Right lobe of liver (tissue), 6 donors: ENCODE results near the gene SLC9A5. TPM values are rescaled to one million over a fixed set of nuclear protein-coding genes. Genes with fewer than 3 reads are reported as not detected.

ENCODE experiments used
- ATAC-seq, 4 donors: fragments of 200-7000 bp; cut with Tn5 transposase; one replicate each; pipeline ENCODE4 v1.9.1; 2020; ENCODE audit warnings: mild to moderate bottlenecking in 4 of 4, moderate library complexity in 4 of 4
- DNase-seq, 3 donors: peaks; one replicate each; pipeline ENCODE4 v3.0.0-alpha.2; 2020
- H3K27ac ChIP-seq, 3 donors: fragments of 200-600 bp; one replicate each; pipeline ENCODE4 v1.8.0; 2022
- H3K27me3 ChIP-seq, 2 donors: fragments of 200-600 bp; one replicate each; pipeline ENCODE4 v1.8.0; 2022
- H3K36me3 ChIP-seq, 4 donors: fragments of 200-600 bp; sonication (generic) in 1 of 4; one replicate each; pipeline versions ENCODE4 v1.5.1 to v1.8.0; 2017 to 2022; ENCODE audit warnings: control low read depth in 1 of 4
- H3K4me1 ChIP-seq, 4 donors: fragments of 200-600 bp; sonication (generic) in 1 of 4; one replicate each; pipeline versions ENCODE4 v1.5.1 to v1.8.0; 2017 to 2022; ENCODE audit warnings: control low read depth in 1 of 4
- H3K4me3 ChIP-seq, 3 donors: fragments of 200-600 bp; one replicate each; pipeline ENCODE4 v1.8.0; 2022
- H3K9me3 ChIP-seq, 4 donors: fragments of 200-600 bp; sonication (generic) in 1 of 4; one replicate each; pipeline versions ENCODE4 v1.5.1 to v1.8.0; 2017 to 2022; ENCODE audit warnings: control low read depth in 1 of 4
- POLR2A ChIP-seq: fragments of 450-650 bp; IDR thresholded peaks from one replicate; pipeline ENCODE4 v1.6.1; 2017; ENCODE audit warnings: antibody characterized with exemption, mild to moderate bottlenecking
- WGBS: methylation state at CpG from one replicate; pipeline ENCODE4 v1.1.6; 2018; ENCODE audit warnings: low coverage, low lambda C conversion rate; ENCODE audit not compliant: insufficient coverage; ENCODE audit errors: missing lambda C conversion rate; 5-methylcytosine and 5-hydroxymethylcytosine counted together
- intact Hi-C, 2 donors: fragments of 100-400 bp; cut with DNase I; formaldehyde crosslinking; loops; one replicate each; pipeline versions ENCODE4 v1.11.2 to v1.14.1; 2022
- total RNA-seq, 6 experiments: library from RNA; depleted of rRNA in 2 of 6; stranded (reverse); fragments of >200 nt in 2 of 6; fragmentation: NEBNext Ultra II Directional in 3 of 6; extraction: Animal tissue kit (Norgen Biotek cat#: 25700) in 3 of 6; gene quantifications; one replicate each; pipeline versions ENCODE4 v1.1.0 to v1.2.4, GENCODE V29; 2016 to 2023
- TF ChIP-seq, protein P1 (sequence below), 4 donors: fragments of 200-600 bp in 3 of 4; fragments of 450-650 bp in 1 of 4; IDR thresholded peaks; one replicate each; pipeline versions ENCODE4 v1.5.1 to v1.8.0; 2016 to 2022; ENCODE audit warnings: antibody characterized with exemption in 4 of 4, mild to moderate bottlenecking in 2 of 4
- donor health status: DM: no; HTN: yes; CAD: no.
- donor health status: DM: no; HTN: no; CAD: no.
- donor health status: DM: no; HTN: no; CAD: no.
- donor health status: DM: no; HTN: yes; CAD: no.
- donor health status: DM: no; HTN: yes; CAD: no.

SLC9A5 gene
- total RNA-seq, 6 experiments from 2014 or later = 0.06 to 0.53 (median 0.15) TPM

DNA sequence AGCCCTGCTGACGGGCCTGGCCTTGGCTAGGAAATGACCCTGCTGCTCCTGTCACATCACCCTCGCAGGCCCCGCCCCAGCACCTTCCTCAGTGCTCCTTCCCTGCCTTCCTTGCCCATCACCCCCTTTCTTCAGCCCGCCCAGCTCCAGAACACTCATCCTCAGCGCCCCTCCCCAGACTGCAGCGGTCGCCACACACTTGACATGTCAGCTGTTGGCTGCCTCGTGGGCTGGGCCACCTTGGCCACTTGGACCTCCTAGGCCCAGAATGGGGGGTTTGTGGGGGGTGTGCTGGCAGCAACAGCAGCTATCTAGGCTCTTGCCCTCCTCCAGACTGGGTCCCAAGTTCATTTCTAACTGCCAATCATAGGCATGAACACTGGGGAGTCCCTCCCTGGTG is 39.2 kb upstream of the SLC9A5 start:
- 87% methylated on average over 4 of the region's 8 CpGs for WGBS
- intact Hi-C loops = no loop called here
- ATAC-seq = no peak
- H3K4me3 ChIP-seq = no peak overlapping the region
- DNase-seq = no peak
- H3K27me3 ChIP-seq = no peaks in the 10 kb centered on the region
- H3K4me1 ChIP-seq = peaks cover 0 to 28% (median 5%) of the 10 kb centered on the region in 4 donors
- no peak overlapping the region for H3K27ac ChIP-seq
- H3K36me3 ChIP-seq = no peaks in the 10 kb centered on the region
- H3K9me3 ChIP-seq = no peaks in the 10 kb centered on the region
- TF ChIP-seq, protein P1, sequence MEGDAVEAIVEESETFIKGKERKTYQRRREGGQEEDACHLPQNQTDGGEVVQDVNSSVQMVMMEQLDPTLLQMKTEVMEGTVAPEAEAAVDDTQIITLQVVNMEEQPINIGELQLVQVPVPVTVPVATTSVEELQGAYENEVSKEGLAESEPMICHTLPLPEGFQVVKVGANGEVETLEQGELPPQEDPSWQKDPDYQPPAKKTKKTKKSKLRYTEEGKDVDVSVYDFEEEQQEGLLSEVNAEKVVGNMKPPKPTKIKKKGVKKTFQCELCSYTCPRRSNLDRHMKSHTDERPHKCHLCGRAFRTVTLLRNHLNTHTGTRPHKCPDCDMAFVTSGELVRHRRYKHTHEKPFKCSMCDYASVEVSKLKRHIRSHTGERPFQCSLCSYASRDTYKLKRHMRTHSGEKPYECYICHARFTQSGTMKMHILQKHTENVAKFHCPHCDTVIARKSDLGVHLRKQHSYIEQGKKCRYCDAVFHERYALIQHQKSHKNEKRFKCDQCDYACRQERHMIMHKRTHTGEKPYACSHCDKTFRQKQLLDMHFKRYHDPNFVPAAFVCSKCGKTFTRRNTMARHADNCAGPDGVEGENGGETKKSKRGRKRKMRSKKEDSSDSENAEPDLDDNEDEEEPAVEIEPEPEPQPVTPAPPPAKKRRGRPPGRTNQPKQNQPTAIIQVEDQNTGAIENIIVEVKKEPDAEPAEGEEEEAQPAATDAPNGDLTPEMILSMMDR (IDR thresholded peaks at IDR 0.05) = no peak
- no peak for TF ChIP-seq POLR2A

GRCh38 chr16:67210069-67210937 is 38.5 kb upstream of the SLC9A5 start:
- TF ChIP-seq, protein P1 (IDR thresholded peaks at IDR 0.05) = peak in 1 of 4 donors; percentile 11
- no peak for TF ChIP-seq POLR2A
- ATAC-seq (peak; percentile 75 to 95 (median 84)), DNase-seq (peak; percentile 67 to 92 (median 91))

DNA sequence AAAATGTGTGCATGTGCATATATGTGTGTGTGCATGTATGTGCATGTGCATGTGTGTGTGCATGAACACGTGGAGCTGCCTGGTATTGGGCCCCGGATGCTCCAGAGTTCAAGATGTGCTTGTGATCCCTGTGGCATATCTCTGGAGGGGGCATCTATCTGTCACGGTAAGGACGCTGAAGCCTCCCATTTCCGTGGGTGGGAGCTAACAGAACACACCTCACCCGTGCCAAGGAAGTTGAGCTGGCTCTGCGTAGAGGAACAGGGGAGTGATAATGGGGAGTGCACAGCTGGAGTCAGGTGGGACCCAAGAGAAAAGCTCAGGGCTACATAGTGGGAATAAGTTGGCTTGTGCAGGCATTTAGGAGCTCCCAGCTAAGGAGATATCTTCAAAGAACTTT is 37.1 kb upstream of the SLC9A5 start:
- no peak overlapping the region for H3K4me3 ChIP-seq
- 81% methylated on average over 6 of the region's 7 CpGs for WGBS
- H3K27ac ChIP-seq = no peak overlapping the region
- intact Hi-C loops = no loop called here
- ATAC-seq (no peak), DNase-seq (no peak)
- H3K4me1 ChIP-seq = peaks cover 0 to 28% (median 5%) of the 10 kb centered on the region in 4 donors
- TF ChIP-seq, protein P1 (IDR thresholded peaks at IDR 0.05) = no peak
- TF ChIP-seq POLR2A = no peak
- no peaks in the 10 kb centered on the region for H3K36me3 ChIP-seq
- H3K27me3 ChIP-seq = no peaks in the 10 kb centered on the region
- H3K9me3 ChIP-seq = no peaks in the 10 kb centered on the region

More at GRCh38 chr16:67210069-67210937, 38.5 kb upstream of the SLC9A5 start:
- no peak overlapping the region for H3K4me3 ChIP-seq
- no peak overlapping the region for H3K27ac ChIP-seq
- WGBS = 67% methylated on average over 3 of the region's 25 CpGs
- no peaks in the 10 kb centered on the region for H3K9me3 ChIP-seq
- H3K4me1 ChIP-seq = peaks cover 0 to 28% (median 5%) of the 10 kb centered on the region in 4 donors
- no peaks in the 10 kb centered on the region for H3K27me3 ChIP-seq
- intact Hi-C loops = no loop called here
- H3K36me3 ChIP-seq = no peaks in the 10 kb centered on the region

DNA sequence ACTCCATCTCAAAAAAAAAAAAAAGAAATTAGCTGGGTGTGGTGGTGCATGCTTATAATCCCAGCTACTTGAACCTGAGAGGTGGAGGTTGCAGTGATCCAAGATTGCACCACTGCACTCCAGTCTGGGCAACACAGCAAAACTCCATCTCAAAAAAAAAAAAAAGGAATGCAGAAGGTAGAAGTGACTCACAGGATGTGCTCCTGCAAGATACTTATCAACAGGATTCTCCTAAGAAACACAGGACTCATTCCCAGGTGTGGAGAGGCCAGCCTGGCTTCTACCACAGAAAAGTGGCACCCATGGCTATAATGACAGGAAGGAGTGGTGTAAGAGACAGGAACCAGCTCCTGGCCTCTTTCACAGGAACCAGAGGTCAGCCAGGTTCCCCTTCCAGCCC is 36.0 kb upstream of the SLC9A5 start:
- no peaks in the 10 kb centered on the region for H3K27me3 ChIP-seq
- H3K36me3 ChIP-seq = no peaks in the 10 kb centered on the region
- ATAC-seq (no peak), DNase-seq (no peak)
- peaks cover 0 to 28% (median 6%) of the 10 kb centered on the region in 4 donors for H3K4me1 ChIP-seq
- intact Hi-C loops = no loop called here
- no peak overlapping the region for H3K27ac ChIP-seq
- TF ChIP-seq, protein P1 (IDR thresholded peaks at IDR 0.05) = no peak
- no peak for TF ChIP-seq POLR2A
- no peaks in the 10 kb centered on the region for H3K9me3 ChIP-seq
- no peak overlapping the region for H3K4me3 ChIP-seq
